Heart right ventricle (tissue), 16 donors: ENCODE results near the gene UQCRH. TPM values are rescaled to one million over a fixed set of nuclear protein-coding genes. Genes with fewer than 3 reads are reported as not detected.

Experiments used
- ATAC-seq, 8 donors: fragments of 200-7000 bp; cut with Tn5 transposase; one replicate each; pipeline ENCODE4 v1.9.1; 2020; ENCODE audit warnings: mild to moderate bottlenecking in 8 of 8, moderate library complexity in 8 of 8, moderate number of reproducible peaks in 1 of 8
- DNase-seq, 2 donors: peaks; one replicate each; pipeline ENCODE4 v3.0.0-alpha.2; 2020
- H3K27ac ChIP-seq, 10 donors: fragments of 200-600 bp; sonication (generic) in 2 of 10; one replicate each; pipeline versions ENCODE4 v1.5.0 to v1.8.0; 2020 to 2022; ENCODE audit warnings: mild to moderate bottlenecking in 3 of 10
- H3K27me3 ChIP-seq, 7 donors: fragments of 200-600 bp; one replicate each; pipeline ENCODE4 v1.8.0; 2021 to 2022; ENCODE audit warnings: mild to moderate bottlenecking in 2 of 7
- H3K36me3 ChIP-seq, 9 donors: fragments of 200-600 bp; sonication (generic) in 1 of 9; one replicate each; pipeline versions ENCODE4 v1.5.0 to v1.8.0; 2020 to 2022; ENCODE audit warnings: mild to moderate bottlenecking in 2 of 9
- H3K4me1 ChIP-seq, 9 donors: fragments of 200-600 bp; sonication (generic) in 1 of 9; one replicate each; pipeline versions ENCODE4 v1.5.0 to v1.8.0; 2020 to 2022; ENCODE audit warnings: mild to moderate bottlenecking in 4 of 9
- H3K4me3 ChIP-seq, 10 donors: fragments of 200-600 bp; sonication (generic) in 2 of 10; one replicate each; pipeline versions ENCODE4 v1.5.0 to v1.8.0; 2020 to 2022; ENCODE audit warnings: mild to moderate bottlenecking in 7 of 10, moderate library complexity in 2 of 10
- H3K9me3 ChIP-seq, 11 donors: fragments of 200-600 bp in 10 of 11; sonication (generic) in 2 of 11; one replicate each; pipeline versions ENCODE4 v1.5.0 to v1.8.0; 2013 to 2022; ENCODE audit warnings: mild to moderate bottlenecking in 2 of 11, control low read depth in 1 of 11, moderate library complexity in 1 of 11
- WGBS, 2 donors: extraction: QIAGEN DNeasy Blood & Tissue Kit; methylation state at CpG; one replicate each; pipeline ENCODE4 v1.1.7; 2013; ENCODE audit warnings: inconsistent platforms in 1 of 2; 5-methylcytosine and 5-hydroxymethylcytosine counted together
- intact Hi-C, 10 donors: fragments of 100-400 bp; cut with DNase I; formaldehyde crosslinking; loops; one replicate each; pipeline versions ENCODE4 v1.11.1 to v1.14.2; 2022
- polyA plus RNA-seq, 2 donors: library from polyadenylated mRNA; stranded (reverse); fragments of 200-250 nt; gene quantifications; one replicate each; pipeline ENCODE4 v1.2.3, GENCODE V29; 2013
- total RNA-seq, 10 donors: library from RNA; stranded (reverse); fragmentation: NEBNext Ultra II Directional in 3 of 10; extraction: Animal tissue kit (Norgen Biotek cat#: 25700) in 3 of 10; gene quantifications; one replicate each; pipeline versions ENCODE4 v1.2.1 to v1.2.4, GENCODE V29; 2021 to 2023
- TF ChIP-seq, protein P1 (sequence below), 9 donors: fragments of 200-600 bp; sonication (generic) in 2 of 9; IDR thresholded peaks; one replicate each; pipeline versions ENCODE4 v1.5.0 to v1.8.0; 2021 to 2022; ENCODE audit warnings: antibody characterized with exemption in 9 of 9, mild to moderate bottlenecking in 5 of 9, moderate library complexity in 1 of 9
- donor health status: Arrhythmogenic right ventricular cardiomyopathy.
- donor health status: ischemic (EF 13 %, LVEDD 7.1; RV severe dilation, severe dysfunction).
- donor health status: healthy with polysubstance abuse.
- donor health status: DM: no; HTN: yes; CAD: no.
- donor health status: DM: no; HTN: no; CAD: no.
- donor health status: ischemic (EF 25% LVEDD 6.9; RV normal size, moderate dysfunction).
- donor health status: ischemic (EF 25% LVEDD 5.7; RV mildly dilated, moderate dysfunction).
- donor health status: healthy.
- donor health status: DM: yes; HTN: yes; CAD: no.
- donor health status: Ischemic cardiomyopathy.
- donor health status: ischemic (EF 35%, LVEDD 5.7; RV mildly dilated, moderate dysfunction).
- donor health status: nonischemic (EF 11% LVEDD 7.7; RV severe dilation, severe dysfunction).
- donor health status: DM: yes; HTN: yes; CAD: no.
- donor health status: PGD.
- donor health status: ischemic (EF 29% LVEDD 5.4; RV normal size, mild dysfunction).
- donor health status: nonischemic (EF 23%, LVEDD 6.1; RV moderate dilation, normal function).

Gene UQCRH
- total and polyA plus RNA-seq, 12 donors, result 759 to 1,588 (median 1,005) TPM

DNA sequence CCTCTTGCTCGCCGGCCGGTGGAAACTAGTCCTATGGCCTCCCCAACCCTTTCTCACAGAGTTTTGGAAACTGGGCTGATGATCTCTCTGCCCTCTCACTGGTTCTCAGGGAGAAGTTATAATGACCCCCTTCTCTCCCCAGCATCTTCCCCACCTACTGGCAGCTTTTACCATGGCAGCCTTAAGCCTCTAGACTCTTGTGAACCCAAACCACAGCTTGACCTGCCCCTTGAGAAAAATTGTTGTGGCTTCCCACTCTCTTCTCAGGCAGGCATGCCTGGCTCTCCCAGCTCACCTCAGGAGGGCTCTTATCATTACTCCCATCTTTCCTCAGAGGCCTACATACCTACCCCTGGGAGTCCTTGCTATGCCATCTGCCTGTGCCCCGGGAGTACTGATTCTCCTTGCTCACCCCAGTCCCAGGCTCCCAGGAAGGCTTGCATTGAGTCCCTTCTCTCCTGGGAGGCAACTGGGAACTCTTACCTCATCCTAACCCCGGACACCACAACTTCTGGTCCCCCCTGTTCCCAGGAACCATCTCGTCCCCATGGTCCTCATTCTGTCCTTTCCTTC is 38.7 kb downstream of the UQCRH start:
- H3K27ac ChIP-seq, result peak overlapping the region in 7 of 10 donors; percentile 86 to 99 (median 97)
- no peak for ATAC-seq
- DNase-seq, result no peak
- no peak overlapping the region for H3K4me3 ChIP-seq
- peaks cover 0 to 35% (median 21%) of the 10 kb centered on the region in 9 donors for H3K4me1 ChIP-seq
- intact Hi-C loops, result loop anchor here in 7 of 10 donors (5.0 to 10.0 kb wide), 2 partner anchors 40 to 97 kb away; partner anchors contain the start of genes LRRC41 (in 5 of the 7), UQCRH (in 5 of the 7) and RAD54L (in 3 of the 7)
- H3K36me3 ChIP-seq, result peaks cover 0 to 39% (median 18%) of the 10 kb centered on the region in 9 donors
- no peaks in the 10 kb centered on the region for H3K27me3 ChIP-seq
- H3K9me3 ChIP-seq, result no peaks in the 10 kb centered on the region
- 90 to 93% methylated on average over 6 of the region's 6 CpGs for WGBS, 2 donors
- TF ChIP-seq, protein P1, sequence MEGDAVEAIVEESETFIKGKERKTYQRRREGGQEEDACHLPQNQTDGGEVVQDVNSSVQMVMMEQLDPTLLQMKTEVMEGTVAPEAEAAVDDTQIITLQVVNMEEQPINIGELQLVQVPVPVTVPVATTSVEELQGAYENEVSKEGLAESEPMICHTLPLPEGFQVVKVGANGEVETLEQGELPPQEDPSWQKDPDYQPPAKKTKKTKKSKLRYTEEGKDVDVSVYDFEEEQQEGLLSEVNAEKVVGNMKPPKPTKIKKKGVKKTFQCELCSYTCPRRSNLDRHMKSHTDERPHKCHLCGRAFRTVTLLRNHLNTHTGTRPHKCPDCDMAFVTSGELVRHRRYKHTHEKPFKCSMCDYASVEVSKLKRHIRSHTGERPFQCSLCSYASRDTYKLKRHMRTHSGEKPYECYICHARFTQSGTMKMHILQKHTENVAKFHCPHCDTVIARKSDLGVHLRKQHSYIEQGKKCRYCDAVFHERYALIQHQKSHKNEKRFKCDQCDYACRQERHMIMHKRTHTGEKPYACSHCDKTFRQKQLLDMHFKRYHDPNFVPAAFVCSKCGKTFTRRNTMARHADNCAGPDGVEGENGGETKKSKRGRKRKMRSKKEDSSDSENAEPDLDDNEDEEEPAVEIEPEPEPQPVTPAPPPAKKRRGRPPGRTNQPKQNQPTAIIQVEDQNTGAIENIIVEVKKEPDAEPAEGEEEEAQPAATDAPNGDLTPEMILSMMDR (IDR thresholded peaks at IDR 0.05), result peak in 3 of 9 donors; percentile 13 to 18 (median 16)

DNA sequence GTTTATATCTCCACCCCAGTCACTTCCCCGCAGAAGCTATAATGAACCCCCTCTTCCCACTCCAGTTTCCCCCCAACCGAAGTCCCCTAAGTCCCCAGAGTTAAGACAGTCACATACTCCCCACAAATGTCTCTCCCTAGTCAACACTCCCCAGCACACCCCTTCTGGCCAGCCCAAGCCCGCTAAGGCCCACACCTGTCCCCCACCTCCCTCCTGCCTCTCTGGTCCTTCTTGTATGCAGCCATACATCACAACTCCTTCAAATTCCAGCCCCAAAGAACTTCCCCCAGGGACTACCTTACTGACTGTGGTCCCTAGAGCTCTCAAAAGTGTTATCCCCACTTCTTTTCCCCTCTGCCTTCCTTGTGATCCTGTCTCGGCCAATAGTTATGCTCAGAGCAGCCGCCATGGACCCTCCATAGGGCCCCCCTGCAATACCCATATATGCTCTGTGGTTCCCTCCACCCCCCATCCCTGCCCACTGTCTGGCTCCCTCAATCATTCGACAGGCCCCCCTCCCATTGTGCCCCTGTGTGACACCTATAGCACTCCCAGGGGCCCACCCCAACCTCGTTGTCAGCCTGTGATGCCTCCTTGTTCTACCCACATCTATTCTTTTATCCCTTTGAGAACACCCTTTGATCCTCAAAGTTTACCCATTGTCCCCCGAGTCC is 39.3 kb downstream of the UQCRH start:
- TF ChIP-seq, protein P1 (IDR thresholded peaks at IDR 0.05), result no peak
- ATAC-seq (no peak), DNase-seq (no peak)
- Histone ChIP-seq H3K4me3 (no peak overlapping the region), H3K9me3 (no peaks in the 10 kb centered on the region), H3K36me3 (peaks cover 0 to 45% (median 23%) of the 10 kb centered on the region in 9 donors), H3K27me3 (no peaks in the 10 kb centered on the region), H3K27ac (peak overlapping the region in 5 of 10 donors; percentile 52 to 86 (median 62)), H3K4me1 (peaks cover 0 to 36% (median 21%) of the 10 kb centered on the region in 9 donors)
- 68 to 75% methylated on average over 8 of the region's 8 CpGs for WGBS, 2 donors
- intact Hi-C loops, result loop anchor here in 7 of 10 donors (5.0 to 10.0 kb wide), 2 partner anchors 41 to 98 kb away; partner anchors contain the start of genes LRRC41 (in 5 of the 7), UQCRH (in 5 of the 7) and RAD54L (in 3 of the 7)

DNA sequence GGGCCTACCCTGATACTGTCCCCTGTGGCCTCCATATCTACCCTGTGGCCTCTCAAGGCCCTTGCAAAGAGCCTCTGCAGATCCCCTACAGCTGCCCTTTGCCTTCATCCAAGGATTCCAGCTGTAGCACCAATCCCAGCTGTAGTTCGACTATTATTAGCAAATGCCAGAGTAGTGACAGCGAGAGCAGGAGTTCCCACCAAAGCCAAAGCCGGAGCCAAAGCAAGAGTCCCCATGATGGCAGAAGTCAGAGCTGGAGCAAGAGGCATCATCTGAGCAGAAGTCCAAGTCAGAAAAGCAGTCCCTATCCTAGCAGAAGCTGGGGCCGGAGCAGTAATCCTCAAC is 39.8 kb downstream of the UQCRH start:
- H3K27ac ChIP-seq, result peak overlapping the region in 5 of 10 donors; percentile 52 to 86 (median 62)
- H3K36me3 ChIP-seq, result peaks cover 0 to 48% (median 23%) of the 10 kb centered on the region in 9 donors

DNA sequence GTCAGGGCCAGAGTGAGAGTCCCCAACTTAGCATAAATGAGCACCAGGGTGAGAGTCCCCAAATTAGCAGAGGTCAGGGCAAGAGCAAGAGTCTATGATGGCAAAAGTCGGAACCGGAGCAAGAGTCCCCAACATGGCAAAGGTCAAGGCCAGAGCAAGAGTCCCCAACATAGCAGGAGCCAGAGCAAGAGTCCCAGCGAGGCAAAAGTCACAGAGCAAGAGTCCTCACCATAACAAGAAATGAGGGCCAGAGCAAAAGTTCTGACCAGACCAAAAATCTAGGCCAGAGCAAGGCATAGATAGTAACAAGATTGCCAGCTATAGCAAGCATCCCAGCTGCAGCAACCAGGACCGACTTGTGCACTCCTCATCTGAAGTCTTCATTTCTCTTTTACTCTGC is 40.2 kb downstream of the UQCRH start:
- 88 to 97% methylated on average over 4 of the region's 4 CpGs for WGBS, 2 donors
- Histone ChIP-seq H3K4me3 (no peak overlapping the region), H3K36me3 (peaks cover 0 to 50% (median 23%) of the 10 kb centered on the region in 9 donors), H3K27ac (peak overlapping the region in 4 of 10 donors; percentile 54 to 86 (median 67)), H3K4me1 (peaks cover 0 to 38% (median 24%) of the 10 kb centered on the region in 9 donors), H3K27me3 (no peaks in the 10 kb centered on the region), H3K9me3 (no peaks in the 10 kb centered on the region)
- ATAC-seq (no peak), DNase-seq (no peak)
- TF ChIP-seq, protein P1 (IDR thresholded peaks at IDR 0.05), result no peak
- intact Hi-C loops, result loop anchor here in 7 of 10 donors (5.0 to 10.0 kb wide), 2 partner anchors 41 to 99 kb away; partner anchors contain the start of genes LRRC41 (in 5 of the 7), UQCRH (in 5 of the 7) and RAD54L (in 3 of the 7)

More for the DNA sequence above, 39.8 kb downstream of the UQCRH start:
- ATAC-seq, result peak in 1 of 8 donors; percentile 7
- TF ChIP-seq, protein P1 (IDR thresholded peaks at IDR 0.05), result no peak
- H3K4me3 ChIP-seq, result no peak overlapping the region
- no peaks in the 10 kb centered on the region for H3K27me3 ChIP-seq
- no peak for DNase-seq
- intact Hi-C loops, result loop anchor here in 7 of 10 donors (5.0 to 10.0 kb wide), 2 partner anchors 41 to 99 kb away; partner anchors contain the start of genes LRRC41 (in 5 of the 7), UQCRH (in 5 of the 7) and RAD54L (in 3 of the 7)
- H3K9me3 ChIP-seq, result no peaks in the 10 kb centered on the region
- 66% methylated on average over 4 of the region's 4 CpGs for WGBS, 2 donors
- H3K4me1 ChIP-seq, result peaks cover 0 to 38% (median 23%) of the 10 kb centered on the region in 9 donors
